Esophagus squamous epithelium (tissue), 4 donors: ENCODE results near the gene PLA1A.

Source experiments
- CTCF ChIP-seq, 6 experiments: fragments of 450-650 bp in 4 of 6; fragments of 200-600 bp in 2 of 6; sonication (generic) in 2 of 6; IDR thresholded peaks; one replicate each; pipeline ENCODE4 v1.5.1; 2016 to 2019; ENCODE audit warnings: antibody characterized with exemption in 6 of 6, mild to moderate bottlenecking in 4 of 6, moderate library complexity in 4 of 6
- POLR2A ChIP-seq, 4 donors: fragments of 450-650 bp; IDR thresholded peaks; one replicate each; pipeline ENCODE4 v1.6.1; 2017; ENCODE audit warnings: antibody characterized with exemption in 4 of 4, mild to moderate bottlenecking in 4 of 4, moderate library complexity in 3 of 4

GRCh38 chr3:119551598-119551997, 46.1 kb upstream of the PLA1A start:
- TF ChIP-seq CTCF (IDR thresholded peaks at IDR 0.05) = no peak
- no peak for TF ChIP-seq POLR2A (IDR thresholded peaks at IDR 0.05)
